ENCODE results near the gene SLC16A5.
A peak's percentile ranks its signal among the peaks of the same experiment; 100 is the strongest.
"Not testable (repeated sequence)": the region's sequence is repeated elsewhere in the genome, so short reads cannot be mapped to it uniquely, and the experiment has no call there.

SLC16A5 gene

GRCh38 chr17:75087558-75088453, at the start of gene SLC16A5:
Gene SLC16A5 (plus strand): TSS chr17:75087954. CDS start chr17:75093637, 5,683 bp downstream.
- DNase-seq, result no peak

GRCh38 chr17:75039238-75039637, 48.5 kb upstream of the SLC16A5 start:
- no peak for DNase-seq

GRCh38 chr17:75041656-75042280, 46.0 kb upstream of the SLC16A5 start:
- DNase-seq, result no peak

- DNase-seq, result not testable (repeated sequence)
These were observed 44.0 kb upstream of the SLC16A5 start for GRCh38 chr17:75043789-75044188.

GRCh38 chr17:75044716-75045115, 43.0 kb upstream of the SLC16A5 start:
- DNase-seq, result no peak

- DNase-seq, result not testable (repeated sequence)
These were observed 41.8 kb upstream of the SLC16A5 start for GRCh38 chr17:75045946-75046406.

- DNase-seq, result peak; percentile 91
These were observed 41.1 kb upstream of the SLC16A5 start, which contains the start of the genes ATP5PD and KCTD2 for GRCh38 chr17:75046407-75047289. Gene ATP5PD (minus strand): TSS chr17:75046969. CDS start chr17:75042650, 4,319 bp downstream. Gene KCTD2 (plus strand): TSS chr17:75047225. CDS start chr17:75047251, 26 bp downstream.

- DNase-seq, result peak; percentile 30
These were observed 40.2 kb upstream of the SLC16A5 start for GRCh38 chr17:75047398-75048098.

GRCh38 chr17:75048249-75048878, 39.4 kb upstream of the SLC16A5 start:
- no peak for DNase-seq

GRCh38 chr17:75049057-75049456, 38.7 kb upstream of the SLC16A5 start:
- no peak for DNase-seq

- DNase-seq, result no peak
These were observed 38.0 kb upstream of the SLC16A5 start for GRCh38 chr17:75049706-75050105.

- no peak for DNase-seq
These were observed 35.8 kb upstream of the SLC16A5 start for GRCh38 chr17:75051941-75052340.

- DNase-seq, result no peak
These were observed 28.1 kb upstream of the SLC16A5 start for GRCh38 chr17:75059369-75060345.

GRCh38 chr17:75060434-75061054, 27.2 kb upstream of the SLC16A5 start:
- DNase-seq, result no peak

GRCh38 chr17:75061055-75061438, 26.7 kb upstream of the SLC16A5 start:
- no peak for DNase-seq

GRCh38 chr17:75061618-75062017, 26.1 kb upstream of the SLC16A5 start:
- DNase-seq, result no peak

- no peak for DNase-seq
These were observed 24.6 kb upstream of the SLC16A5 start for GRCh38 chr17:75063201-75063600.

GRCh38 chr17:75063626-75064025, 24.1 kb upstream of the SLC16A5 start:
- DNase-seq, result no peak

- DNase-seq, result no peak
These were observed 23.7 kb upstream of the SLC16A5 start for GRCh38 chr17:75064040-75064439.

- no peak for DNase-seq
These were observed 23.3 kb upstream of the SLC16A5 start for GRCh38 chr17:75064460-75064859.
